PC-9 (cell line): ENCODE results near the gene PEA15.

Source experiments
- EZH2 ChIP-seq: fragments of 200-600 bp; sonication (generic); IDR thresholded peaks from 2 replicates; pipeline ENCODE4 v1.8.0; 2017; ENCODE audit warnings: antibody characterized with exemption, low read depth
- TF ChIP-seq, protein P1 (sequence below): fragments of 200-600 bp; sonication (generic); conservative IDR thresholded peaks from 2 replicates; pipeline ENCODE4 v1.6.1; 2017; ENCODE audit warnings: mixed run types, antibody characterized with exemption, mild to moderate bottlenecking, moderate library complexity

DNA sequence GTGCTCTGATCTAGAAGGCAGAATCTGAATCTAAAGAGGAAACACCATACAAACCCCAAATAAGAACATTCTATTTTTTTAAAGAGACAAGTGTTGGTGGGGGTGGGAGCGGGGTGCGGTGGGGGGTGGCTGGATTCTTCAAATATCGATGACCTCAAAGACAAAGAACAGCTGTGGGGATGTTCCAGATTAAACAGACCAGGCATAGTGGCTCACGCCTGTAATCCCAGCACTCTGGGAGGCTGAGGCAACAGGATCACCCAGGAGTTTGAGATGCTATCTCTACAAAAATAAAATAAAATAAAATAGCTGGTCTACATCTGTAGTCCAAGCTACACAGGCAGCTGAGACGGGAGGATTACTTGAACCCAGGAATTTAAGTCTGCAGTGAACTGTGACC, 48.8 kb upstream of the PEA15 start:
- TF ChIP-seq, protein P1, sequence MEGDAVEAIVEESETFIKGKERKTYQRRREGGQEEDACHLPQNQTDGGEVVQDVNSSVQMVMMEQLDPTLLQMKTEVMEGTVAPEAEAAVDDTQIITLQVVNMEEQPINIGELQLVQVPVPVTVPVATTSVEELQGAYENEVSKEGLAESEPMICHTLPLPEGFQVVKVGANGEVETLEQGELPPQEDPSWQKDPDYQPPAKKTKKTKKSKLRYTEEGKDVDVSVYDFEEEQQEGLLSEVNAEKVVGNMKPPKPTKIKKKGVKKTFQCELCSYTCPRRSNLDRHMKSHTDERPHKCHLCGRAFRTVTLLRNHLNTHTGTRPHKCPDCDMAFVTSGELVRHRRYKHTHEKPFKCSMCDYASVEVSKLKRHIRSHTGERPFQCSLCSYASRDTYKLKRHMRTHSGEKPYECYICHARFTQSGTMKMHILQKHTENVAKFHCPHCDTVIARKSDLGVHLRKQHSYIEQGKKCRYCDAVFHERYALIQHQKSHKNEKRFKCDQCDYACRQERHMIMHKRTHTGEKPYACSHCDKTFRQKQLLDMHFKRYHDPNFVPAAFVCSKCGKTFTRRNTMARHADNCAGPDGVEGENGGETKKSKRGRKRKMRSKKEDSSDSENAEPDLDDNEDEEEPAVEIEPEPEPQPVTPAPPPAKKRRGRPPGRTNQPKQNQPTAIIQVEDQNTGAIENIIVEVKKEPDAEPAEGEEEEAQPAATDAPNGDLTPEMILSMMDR: no peak
- no peak for TF ChIP-seq EZH2
